Duodenal mucosa (tissue), 2 donors: ENCODE measurements around the gene LFNG.

ENCODE experiments used
- H3K27ac ChIP-seq: one replicate; pipeline ENCODE4 v1.7.0; 2013; ENCODE audit warnings: low read depth, low read length
- H3K27me3 ChIP-seq, 2 donors: one replicate each; pipeline ENCODE4 v1.7.0; 2013; ENCODE audit warnings: low read length in 2 of 2, control low read depth in 1 of 2; ENCODE audit not compliant: insufficient read depth in 2 of 2, control insufficient read depth in 1 of 2
- H3K36me3 ChIP-seq, 2 donors: one replicate each; pipeline ENCODE4 v1.7.0; 2013; ENCODE audit warnings: low read length in 2 of 2, control low read depth in 1 of 2; ENCODE audit not compliant: insufficient read depth in 2 of 2, control insufficient read depth in 1 of 2
- H3K4me1 ChIP-seq, 2 donors: one replicate each; pipeline ENCODE4 v1.7.0; 2013; ENCODE audit warnings: low read length in 2 of 2, control low read depth in 1 of 2; ENCODE audit not compliant: insufficient read depth in 2 of 2, control insufficient read depth in 1 of 2
- H3K4me3 ChIP-seq, 2 donors: one replicate each; pipeline ENCODE4 v1.7.0; 2013; ENCODE audit warnings: low read length in 2 of 2, low read depth in 1 of 2
- H3K9ac ChIP-seq, 2 donors: one replicate each; pipeline ENCODE4 v1.7.0; 2013; ENCODE audit warnings: low read length in 2 of 2, low read depth in 1 of 2
- H3K9me3 ChIP-seq, 2 donors: one replicate each; pipeline ENCODE4 v1.7.0; 2013; ENCODE audit warnings: low read length in 2 of 2, control low read depth in 1 of 2; ENCODE audit not compliant: control insufficient read depth in 1 of 2

Gene LFNG

GRCh38 chr7:2523941-2524807 is 4.6 kb downstream of the LFNG start:
- peak overlapping the region; percentile 83 for H3K4me3 ChIP-seq
- peak overlapping the region; percentile 66 to 82 for H3K9ac ChIP-seq
- peak overlapping the region; percentile 96 for H3K27ac ChIP-seq
- no peaks in the 10 kb centered on the region for H3K9me3 ChIP-seq
- H3K27me3 ChIP-seq: no peaks in the 10 kb centered on the region
- peaks cover 80 to 82% of the 10 kb centered on the region in 2 donors for H3K4me1 ChIP-seq
- peaks cover 24 to 34% of the 10 kb centered on the region in 2 donors for H3K36me3 ChIP-seq

DNA sequence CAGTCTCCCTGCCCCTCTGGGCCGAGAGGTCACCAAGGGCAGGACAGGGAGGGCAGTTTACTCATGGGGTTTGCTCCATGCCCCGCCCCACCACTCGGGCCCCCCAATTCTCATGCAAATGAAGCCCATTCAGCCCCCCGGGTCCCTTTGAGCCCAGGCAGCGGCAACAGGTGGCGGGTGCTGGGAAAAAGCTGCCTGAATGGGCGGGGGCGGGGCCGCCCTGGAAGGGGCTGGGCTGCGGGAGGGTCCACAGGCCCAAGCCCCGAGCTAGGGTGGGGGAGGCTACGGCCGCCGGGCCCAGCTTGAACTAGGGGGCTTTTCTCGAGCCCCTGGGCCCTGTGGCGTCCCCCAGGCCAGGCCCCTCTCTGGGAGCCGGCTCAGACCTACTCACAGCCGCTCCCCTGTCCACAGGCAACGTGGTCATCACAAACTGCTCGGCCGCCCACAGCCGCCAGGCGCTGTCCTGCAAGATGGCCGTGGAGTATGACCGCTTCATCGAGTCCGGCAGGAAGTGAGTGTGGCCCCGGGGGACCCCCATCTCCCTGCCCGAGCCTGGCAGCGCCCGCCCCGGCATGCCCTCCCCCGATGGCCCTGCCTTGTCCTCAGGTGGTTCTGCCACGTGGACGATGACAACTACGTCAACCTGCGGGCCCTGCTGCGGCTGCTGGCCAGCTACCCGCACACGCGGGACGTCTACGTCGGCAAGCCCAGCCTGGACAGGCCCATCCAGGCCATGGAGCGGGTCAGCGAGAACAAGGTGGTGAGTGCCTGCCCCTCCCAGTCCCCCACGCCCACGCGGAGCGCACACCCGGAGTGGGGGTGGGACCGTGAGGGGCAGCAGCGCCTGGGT is 5.5 kb downstream of the LFNG start:
- Histone ChIP-seq H3K9ac (peak overlapping the region; percentile 54 to 65), H3K27ac (peak overlapping the region; percentile 96), H3K9me3 (no peaks in the 10 kb centered on the region), H3K36me3 (peaks cover 24 to 34% of the 10 kb centered on the region in 2 donors), H3K4me1 (peaks cover 83 to 85% of the 10 kb centered on the region in 2 donors), H3K27me3 (no peaks in the 10 kb centered on the region), H3K4me3 (peak overlapping the region in 1 of 2 donors; percentile 47)

GRCh38 chr7:2525658-2526630 is 6.4 kb downstream of the LFNG start:
- Histone ChIP-seq H3K9ac (no peak overlapping the region), H3K9me3 (no peaks in the 10 kb centered on the region), H3K4me1 (peaks cover 84 to 86% of the 10 kb centered on the region in 2 donors), H3K27me3 (no peaks in the 10 kb centered on the region), H3K36me3 (peaks cover 24 to 34% of the 10 kb centered on the region in 2 donors), H3K4me3 (no peak overlapping the region), H3K27ac (no peak overlapping the region)

GRCh38 chr7:2526659-2527504 is 7.3 kb downstream of the LFNG start:
- peak overlapping the region in 1 of 2 donors; percentile 35 for H3K4me3 ChIP-seq
- no peaks in the 10 kb centered on the region for H3K27me3 ChIP-seq
- no peak overlapping the region for H3K9ac ChIP-seq
- no peaks in the 10 kb centered on the region for H3K9me3 ChIP-seq
- no peak overlapping the region for H3K27ac ChIP-seq
- peaks cover 24 to 34% of the 10 kb centered on the region in 2 donors for H3K36me3 ChIP-seq
- H3K4me1 ChIP-seq: peaks cover 81 to 85% of the 10 kb centered on the region in 2 donors

GRCh38 chr7:2527505-2528467 is 8.2 kb downstream of the LFNG start:
- H3K4me1 ChIP-seq: peaks cover 72 to 77% of the 10 kb centered on the region in 2 donors
- H3K27ac ChIP-seq: no peak overlapping the region
- H3K9ac ChIP-seq: no peak overlapping the region
- H3K9me3 ChIP-seq: no peaks in the 10 kb centered on the region
- peaks cover 24 to 34% of the 10 kb centered on the region in 2 donors for H3K36me3 ChIP-seq
- no peaks in the 10 kb centered on the region for H3K27me3 ChIP-seq
- H3K4me3 ChIP-seq: peak overlapping the region in 1 of 2 donors; percentile 35

DNA sequence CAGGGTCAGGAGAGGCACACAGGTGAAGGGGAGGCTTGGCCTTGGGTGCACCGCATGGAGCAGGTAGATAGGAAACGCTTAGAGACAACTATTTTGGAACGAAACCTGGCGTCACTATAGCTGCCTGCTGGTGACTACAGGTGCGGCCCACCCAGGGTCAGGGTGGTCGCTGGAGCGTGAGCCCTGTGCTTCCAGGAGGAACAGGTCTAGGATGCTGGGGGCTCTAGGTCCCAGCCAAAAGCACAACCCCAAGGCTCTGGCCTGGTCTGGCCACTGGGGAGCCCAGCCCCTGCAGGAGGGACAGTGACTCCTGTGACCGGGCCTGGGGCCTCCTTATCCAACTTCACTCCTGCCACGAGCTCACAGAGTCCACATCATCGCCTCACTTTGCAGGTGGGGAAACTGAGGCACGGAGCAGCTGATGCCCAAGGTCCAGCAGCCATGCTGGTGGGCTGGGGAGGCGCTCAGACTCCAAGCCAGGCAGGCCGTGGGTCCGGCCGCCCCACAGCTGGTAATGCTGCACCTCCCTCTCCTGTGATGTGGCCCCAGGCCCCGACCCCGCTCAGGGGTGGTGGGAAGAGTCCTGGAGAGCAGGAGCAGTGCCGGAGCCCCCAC is 9.0 kb downstream of the LFNG start:
- Histone ChIP-seq H3K4me1 (peaks cover 65 to 69% of the 10 kb centered on the region in 2 donors), H3K4me3 (peak overlapping the region in 1 of 2 donors; percentile 29)

DNA sequence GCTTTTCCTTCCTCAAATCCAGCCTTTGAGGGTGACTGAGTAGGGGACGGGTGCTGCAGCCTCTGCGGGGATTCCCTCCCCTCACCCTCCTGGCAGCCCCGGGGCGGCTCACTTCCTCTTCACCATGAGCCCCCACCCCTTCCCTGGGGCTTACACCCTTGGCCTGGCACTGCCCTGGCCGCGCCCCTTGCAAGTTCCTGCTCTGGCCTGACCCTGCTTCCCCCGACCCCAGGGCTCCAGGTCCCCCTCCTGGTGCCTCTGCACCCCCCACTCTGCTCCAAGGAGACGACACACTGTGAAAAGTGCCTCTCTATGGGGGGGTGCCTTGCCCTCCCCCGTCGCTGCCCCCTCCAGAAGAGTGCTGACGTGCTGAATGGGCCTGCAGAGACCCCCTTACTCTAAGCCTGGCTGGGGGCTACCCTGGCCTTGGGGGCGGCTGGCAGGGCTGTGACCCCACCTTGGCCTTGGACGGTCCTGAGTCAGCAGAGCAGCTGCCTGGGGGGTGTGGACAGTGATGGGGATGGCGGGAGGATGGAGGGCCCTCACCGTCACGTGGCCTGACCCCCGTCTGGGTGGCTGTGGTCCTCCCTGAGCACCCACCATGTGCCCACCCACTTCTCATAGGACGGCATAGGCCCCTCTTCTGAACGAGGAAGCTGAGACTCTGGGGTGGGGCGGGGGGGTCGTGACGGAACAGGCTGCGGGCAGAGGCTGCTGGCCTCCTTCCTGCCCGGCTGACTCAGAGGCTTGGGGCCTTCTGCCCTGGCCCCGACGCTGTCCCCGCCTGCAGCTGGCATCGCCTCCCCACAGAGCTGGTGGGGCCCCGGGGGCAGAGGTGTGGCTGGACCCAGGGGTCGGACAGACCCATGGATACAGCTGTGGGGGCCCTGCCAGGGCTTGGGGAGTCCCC is 9.8 kb downstream of the LFNG start:
- H3K36me3 ChIP-seq: peaks cover 24 to 34% of the 10 kb centered on the region in 2 donors
- peak overlapping the region in 1 of 2 donors; percentile 25 for H3K9ac ChIP-seq
- no peaks in the 10 kb centered on the region for H3K9me3 ChIP-seq
- peak overlapping the region; percentile 56 for H3K27ac ChIP-seq
- no peaks in the 10 kb centered on the region for H3K27me3 ChIP-seq
- H3K4me1 ChIP-seq: peaks cover 57 to 62% of the 10 kb centered on the region in 2 donors
- no peak overlapping the region for H3K4me3 ChIP-seq

More for the DNA sequence above, 9.0 kb downstream of the LFNG start:
- Histone ChIP-seq H3K36me3 (peaks cover 24 to 34% of the 10 kb centered on the region in 2 donors), H3K27ac (peak overlapping the region; percentile 42), H3K9me3 (no peaks in the 10 kb centered on the region), H3K9ac (peak overlapping the region in 1 of 2 donors; percentile 10), H3K27me3 (no peaks in the 10 kb centered on the region)
